SU-DHL-6 (cell line): ENCODE measurements around the gene NTPCR.

Experiments used
- H2AFZ ChIP-seq: fragments of 200-600 bp; sonication (generic); 2 replicates; pipeline ENCODE4 v1.6.1; 2014; ENCODE audit warnings: low read depth, mild to moderate bottlenecking, moderate library complexity, mixed read lengths, antibody characterized with exemption, low read length; ENCODE audit not compliant: severe bottlenecking
- H3F3A ChIP-seq: fragments of 200-600 bp; shearing (Covaris generic); 2 replicates; pipeline ENCODE4 v1.6.0; 2016; ENCODE audit warnings: antibody characterized with exemption, mild to moderate bottlenecking; ENCODE audit not compliant: insufficient read depth
- H3K27ac ChIP-seq: fragments of 200-600 bp; sonication (generic); 2 replicates; pipeline ENCODE4 v1.5.1; 2016; ENCODE audit warnings: low read depth, mild to moderate bottlenecking, low read length, moderate library complexity, mixed read lengths
- H3K27me3 ChIP-seq: fragments of 200-600 bp; sonication (generic), shearing (Covaris generic); 2 replicates; pipeline ENCODE4 v1.6.0; 2014; ENCODE audit warnings: mild to moderate bottlenecking, low read length
- H3K36me3 ChIP-seq: fragments of 200-600 bp; sonication (generic); 2 replicates; pipeline ENCODE4 v1.6.1; 2014; ENCODE audit warnings: mild to moderate bottlenecking, low read length, mixed read lengths
- H3K4me2 ChIP-seq: fragments of 300-600, 200-600 bp; shearing (Covaris generic), sonication (generic); 2 replicates; pipeline ENCODE4 v1.6.0; 2014; ENCODE audit warnings: low read length, low read depth, mild to moderate bottlenecking; ENCODE audit not compliant: poor library complexity, severe bottlenecking
- H3K4me3 ChIP-seq: fragments of 200-600 bp; sonication (generic); 2 replicates; pipeline ENCODE4 v1.5.1; 2014; ENCODE audit warnings: antibody characterized with exemption, low read length, mild to moderate bottlenecking, mixed read lengths; ENCODE audit not compliant: insufficient read depth, poor library complexity, severe bottlenecking
- H3K79me2 ChIP-seq: fragments of 200-600 bp; sonication (generic); 2 replicates; pipeline ENCODE4 v1.6.1; 2014; ENCODE audit warnings: mild to moderate bottlenecking, low read length, moderate library complexity; ENCODE audit not compliant: insufficient read depth
- H3K9ac ChIP-seq: fragments of 200-600 bp; sonication (generic); 2 replicates; pipeline ENCODE4 v1.7.0; 2014; ENCODE audit warnings: mild to moderate bottlenecking, low read length
- H3K9me2 ChIP-seq: fragments of 200-600 bp; sonication (generic); replicated peaks from 2 replicates; pipeline ENCODE4 v1.6.1; 2014; ENCODE audit warnings: low read length; ENCODE audit not compliant: insufficient read depth
- H3K9me3 ChIP-seq: fragments of 200-600 bp; sonication (generic); 2 replicates; pipeline ENCODE4 v1.6.1; 2014; ENCODE audit warnings: low read length, mixed read lengths; ENCODE audit not compliant: insufficient read depth
- H4K20me1 ChIP-seq: fragments of 200-600 bp; sonication (generic); 2 replicates; pipeline ENCODE4 v1.6.1; 2014; ENCODE audit warnings: low read depth, mild to moderate bottlenecking, antibody characterized with exemption, low read length, moderate library complexity, mixed read lengths
- EZH2phosphoT487 ChIP-seq: fragments of 200-600 bp; sonication (generic), shearing (Covaris generic); conservative IDR thresholded peaks from 2 replicates; pipeline ENCODE4 v1.6.1; 2018; ENCODE audit warnings: mild to moderate bottlenecking, antibody characterized with exemption, low read length, moderate library complexity, mixed read lengths
- TF ChIP-seq, protein P1 (sequence below): fragments of 200-600 bp; sonication (generic); IDR thresholded peaks from one replicate; pipeline ENCODE4 v1.5.1; 2017; ENCODE audit warnings: antibody characterized with exemption, mild to moderate bottlenecking, low read length, moderate library complexity; ENCODE audit not compliant: insufficient read depth, poor library complexity, severe bottlenecking

NTPCR gene

DNA sequence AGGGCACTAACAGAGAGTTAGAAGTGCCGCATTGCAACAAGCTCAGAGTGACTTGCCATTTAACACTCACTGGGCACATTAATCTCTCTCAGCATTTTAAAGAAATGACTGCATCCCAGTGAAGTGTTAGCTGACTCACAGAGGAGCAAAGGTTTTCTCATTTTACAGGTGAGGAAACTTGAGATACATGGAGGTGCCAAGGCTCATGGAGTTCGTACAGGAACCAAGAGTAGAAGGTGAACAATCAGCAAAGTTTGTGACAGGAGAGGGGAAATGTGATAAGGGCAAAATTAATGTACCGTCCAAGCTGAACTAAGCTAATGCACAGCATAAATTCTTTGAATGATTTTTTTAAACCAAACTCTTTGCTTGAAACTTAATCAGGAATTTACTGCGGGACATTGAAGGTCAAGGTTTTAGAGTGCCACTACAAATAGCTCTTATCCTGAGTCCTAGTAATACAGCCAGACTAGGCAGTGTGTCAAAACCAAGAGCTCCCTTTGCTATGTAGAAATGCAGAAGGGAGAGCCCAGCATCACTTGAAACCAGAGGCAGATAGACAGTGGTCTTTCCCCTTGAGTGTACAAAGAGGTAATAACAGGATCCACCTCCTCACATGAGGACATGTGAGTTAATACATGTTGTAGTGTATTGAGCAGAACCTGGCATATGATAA is 22.4 kb upstream of the NTPCR start:
- Histone ChIP-seq H2AFZ (no peak overlapping the region), H3K79me2 (no peaks in the 10 kb centered on the region), H3K27me3 (no peaks in the 10 kb centered on the region), H4K20me1 (no peaks in the 10 kb centered on the region), H3K9me2 (no peaks in the 10 kb centered on the region), H3K9me3 (peaks cover 4% of the 10 kb centered on the region; the same call in 1 of the 2 replicates), H3K36me3 (no peaks in the 10 kb centered on the region), H3K9ac (no peak overlapping the region), H3F3A (no peaks in the 10 kb centered on the region), H3K4me2 (no peak overlapping the region), H3K4me3 (no peak overlapping the region), H3K27ac (no peak overlapping the region)
- TF ChIP-seq, protein P1, sequence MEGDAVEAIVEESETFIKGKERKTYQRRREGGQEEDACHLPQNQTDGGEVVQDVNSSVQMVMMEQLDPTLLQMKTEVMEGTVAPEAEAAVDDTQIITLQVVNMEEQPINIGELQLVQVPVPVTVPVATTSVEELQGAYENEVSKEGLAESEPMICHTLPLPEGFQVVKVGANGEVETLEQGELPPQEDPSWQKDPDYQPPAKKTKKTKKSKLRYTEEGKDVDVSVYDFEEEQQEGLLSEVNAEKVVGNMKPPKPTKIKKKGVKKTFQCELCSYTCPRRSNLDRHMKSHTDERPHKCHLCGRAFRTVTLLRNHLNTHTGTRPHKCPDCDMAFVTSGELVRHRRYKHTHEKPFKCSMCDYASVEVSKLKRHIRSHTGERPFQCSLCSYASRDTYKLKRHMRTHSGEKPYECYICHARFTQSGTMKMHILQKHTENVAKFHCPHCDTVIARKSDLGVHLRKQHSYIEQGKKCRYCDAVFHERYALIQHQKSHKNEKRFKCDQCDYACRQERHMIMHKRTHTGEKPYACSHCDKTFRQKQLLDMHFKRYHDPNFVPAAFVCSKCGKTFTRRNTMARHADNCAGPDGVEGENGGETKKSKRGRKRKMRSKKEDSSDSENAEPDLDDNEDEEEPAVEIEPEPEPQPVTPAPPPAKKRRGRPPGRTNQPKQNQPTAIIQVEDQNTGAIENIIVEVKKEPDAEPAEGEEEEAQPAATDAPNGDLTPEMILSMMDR = no peak
- TF ChIP-seq EZH2phosphoT487 = no peak

DNA sequence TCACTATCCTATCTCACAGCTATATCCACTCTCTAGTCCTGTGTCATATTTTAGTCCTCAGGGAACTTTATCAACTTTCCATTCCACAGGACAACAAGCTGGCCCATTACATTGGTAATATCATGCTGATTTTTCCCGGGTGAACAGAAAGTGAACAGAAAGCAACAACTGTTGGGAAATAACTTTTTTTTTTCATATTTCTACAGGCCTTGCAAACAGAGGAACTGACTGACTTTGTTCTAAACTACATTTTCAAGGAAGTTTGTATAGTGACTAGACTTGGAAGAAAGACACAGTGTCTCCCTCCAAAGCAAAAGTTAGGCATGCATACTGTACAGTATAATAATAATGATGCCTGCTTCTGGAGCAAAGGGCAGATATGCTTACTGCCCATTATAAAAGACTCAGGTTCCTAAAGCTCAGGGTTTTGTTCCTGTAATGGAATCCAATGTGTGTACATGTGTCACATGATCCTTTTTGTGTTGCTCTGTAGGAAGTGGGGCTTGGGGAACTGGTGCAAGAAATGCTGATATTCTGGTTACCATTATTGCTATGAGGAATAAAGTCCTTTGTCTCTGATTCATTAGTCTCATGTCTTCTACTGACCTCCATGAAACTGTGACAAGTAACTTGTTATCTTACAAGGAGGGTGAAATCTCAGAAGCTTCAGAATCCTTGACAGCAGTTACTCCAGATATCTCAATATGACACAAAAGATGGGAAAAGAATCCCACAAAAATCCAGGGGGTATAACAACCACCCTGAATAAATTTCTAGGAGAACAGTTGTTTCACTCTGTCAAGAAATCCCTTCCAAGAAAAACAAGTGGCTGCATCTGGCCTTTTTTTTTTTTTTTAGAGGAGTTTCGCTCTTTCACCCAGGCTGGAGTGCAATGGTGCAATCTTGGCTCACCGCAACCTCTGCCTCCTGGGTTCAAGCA is 17.7 kb upstream of the NTPCR start:
- Histone ChIP-seq H4K20me1 (no peaks in the 10 kb centered on the region), H3K4me2 (no peak overlapping the region), H3K79me2 (no peaks in the 10 kb centered on the region), H3K36me3 (no peaks in the 10 kb centered on the region), H2AFZ (no peak overlapping the region), H3K27me3 (no peaks in the 10 kb centered on the region), H3K9me3 (no peaks in the 10 kb centered on the region; the same call in 1 of the 2 replicates), H3K9ac (no peak overlapping the region), H3K4me3 (no peak overlapping the region), H3K27ac (no peak overlapping the region), H3K9me2 (no peaks in the 10 kb centered on the region), H3F3A (no peaks in the 10 kb centered on the region)
- TF ChIP-seq, protein P1 = no peak
- TF ChIP-seq EZH2phosphoT487 = no peak

DNA sequence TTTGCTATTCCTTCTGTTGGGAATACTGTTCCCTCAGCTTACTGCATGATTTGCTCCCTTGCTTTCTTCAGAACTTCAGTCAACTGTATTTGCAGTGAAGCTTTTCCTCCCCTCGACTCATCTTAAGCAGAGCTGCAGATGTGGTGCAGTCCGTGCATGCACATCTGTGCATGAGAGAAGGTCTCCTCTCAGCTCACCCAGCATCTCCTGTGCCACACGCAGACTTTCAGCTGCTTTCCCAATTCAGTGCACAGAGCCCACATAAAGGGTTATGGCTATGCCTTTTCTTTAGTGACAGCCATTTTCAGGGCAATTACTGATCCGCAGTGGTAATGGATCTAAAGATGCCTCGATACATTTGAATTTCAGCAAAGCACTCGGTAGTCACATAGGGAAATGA is 13.5 kb upstream of the NTPCR start:
- Histone ChIP-seq H3K4me3 (no peak overlapping the region), H3K9me3 (no peaks in the 10 kb centered on the region), H3K36me3 (no peaks in the 10 kb centered on the region), H3F3A (no peaks in the 10 kb centered on the region), H2AFZ (no peak overlapping the region), H3K27me3 (no peaks in the 10 kb centered on the region), H3K79me2 (no peaks in the 10 kb centered on the region), H3K27ac (no peak overlapping the region), H3K9me2 (no peaks in the 10 kb centered on the region), H4K20me1 (no peaks in the 10 kb centered on the region), H3K9ac (no peak overlapping the region), H3K4me2 (no peak overlapping the region)
- no peak for TF ChIP-seq EZH2phosphoT487
- TF ChIP-seq, protein P1 = no peak
